ENCODE measurements around the gene COL6A2.
"Not testable (repeated sequence)": the region's sequence is repeated elsewhere in the genome, so short reads cannot be mapped to it uniquely, and the experiment has no call there.

The COL6A2 gene

DNA sequence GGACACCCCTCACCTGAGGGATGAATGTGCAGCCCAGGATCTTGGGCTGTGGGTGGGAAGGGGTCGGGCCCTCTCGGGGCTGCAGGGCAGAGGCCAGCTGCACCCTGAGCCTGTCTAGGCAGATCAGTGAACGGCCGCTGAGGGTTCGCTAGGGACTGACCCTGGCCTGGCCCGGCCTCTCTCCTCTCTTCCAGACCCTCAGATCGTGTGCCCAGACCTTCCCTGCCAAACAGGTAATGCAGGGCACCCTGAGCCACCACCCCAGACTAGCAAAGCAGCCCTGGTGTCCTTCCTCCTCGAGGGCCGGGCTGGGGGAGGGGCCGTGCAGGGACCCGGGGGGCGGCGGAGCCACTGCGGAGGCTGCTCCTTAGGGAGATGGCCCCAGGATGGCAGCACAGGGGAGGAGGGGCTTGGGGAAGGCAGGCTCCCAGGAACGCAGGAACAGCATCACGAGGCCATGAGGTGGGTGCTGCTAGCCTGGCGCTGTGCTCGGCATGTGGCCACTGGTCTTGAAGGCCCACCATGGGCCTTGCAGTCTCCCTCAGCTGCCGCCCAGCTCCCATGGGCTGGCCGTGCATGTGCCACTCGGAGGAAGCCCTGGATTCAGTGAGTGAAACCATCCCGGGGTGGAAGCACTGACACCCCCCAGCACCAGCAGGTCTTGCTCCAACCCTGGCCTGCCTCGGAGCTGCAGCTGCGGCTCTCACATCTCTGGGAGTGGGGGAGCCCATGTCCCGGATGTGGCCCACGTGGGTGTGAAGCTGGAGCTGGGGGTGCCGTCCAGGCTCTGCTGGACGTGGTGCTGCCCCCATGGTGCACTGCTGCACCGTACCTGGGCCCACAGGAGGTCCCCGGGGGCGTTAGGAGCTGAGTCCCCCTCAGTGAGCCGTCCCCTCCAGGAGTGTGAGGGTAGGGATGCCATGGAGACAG lies 28.7 kb downstream of the COL6A2 start:
- no peak for DNase-seq

DNA sequence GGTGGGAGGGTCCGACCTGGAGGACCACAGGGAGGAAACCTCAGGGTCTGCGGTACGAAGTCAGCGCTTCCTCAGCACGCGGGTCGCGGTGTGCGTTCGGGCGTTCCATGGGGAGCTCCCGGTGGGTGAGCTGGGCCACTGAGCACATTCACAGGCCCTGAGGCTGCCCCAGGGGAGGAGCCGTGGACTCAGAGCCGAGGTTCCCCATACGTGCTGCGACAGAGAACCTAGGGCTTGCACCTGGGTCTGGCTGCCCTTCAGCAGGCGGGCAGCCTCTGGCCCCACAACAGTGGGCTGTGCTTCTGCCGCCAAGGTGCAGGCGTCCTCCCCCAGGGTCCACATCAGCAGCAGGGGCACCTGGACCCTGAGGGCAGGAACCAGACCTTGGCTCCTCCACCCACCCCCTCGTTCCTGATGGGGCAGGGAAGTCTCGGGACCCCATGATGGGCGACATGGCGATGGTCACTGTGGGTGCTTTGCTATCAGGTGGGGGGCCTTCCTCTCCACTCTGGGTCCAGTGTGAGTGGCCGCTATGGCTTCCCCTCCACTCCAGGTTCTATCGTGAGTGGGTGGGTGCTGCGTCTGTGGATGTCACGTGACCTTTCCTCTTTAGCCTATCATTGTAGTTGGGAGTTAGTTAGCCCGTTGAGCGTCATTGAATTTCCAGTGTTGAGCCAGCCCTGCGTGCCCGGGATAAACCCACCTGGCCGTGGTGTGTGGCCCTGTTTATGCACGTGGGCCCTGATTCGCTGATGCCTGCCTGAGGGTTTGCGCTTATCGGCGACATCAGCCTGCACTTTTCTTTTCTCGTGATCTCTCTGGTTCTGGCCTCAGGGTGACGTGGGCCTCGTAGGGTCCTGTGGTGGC lies 29.6 kb downstream of the COL6A2 start:
- no peak for DNase-seq

DNA sequence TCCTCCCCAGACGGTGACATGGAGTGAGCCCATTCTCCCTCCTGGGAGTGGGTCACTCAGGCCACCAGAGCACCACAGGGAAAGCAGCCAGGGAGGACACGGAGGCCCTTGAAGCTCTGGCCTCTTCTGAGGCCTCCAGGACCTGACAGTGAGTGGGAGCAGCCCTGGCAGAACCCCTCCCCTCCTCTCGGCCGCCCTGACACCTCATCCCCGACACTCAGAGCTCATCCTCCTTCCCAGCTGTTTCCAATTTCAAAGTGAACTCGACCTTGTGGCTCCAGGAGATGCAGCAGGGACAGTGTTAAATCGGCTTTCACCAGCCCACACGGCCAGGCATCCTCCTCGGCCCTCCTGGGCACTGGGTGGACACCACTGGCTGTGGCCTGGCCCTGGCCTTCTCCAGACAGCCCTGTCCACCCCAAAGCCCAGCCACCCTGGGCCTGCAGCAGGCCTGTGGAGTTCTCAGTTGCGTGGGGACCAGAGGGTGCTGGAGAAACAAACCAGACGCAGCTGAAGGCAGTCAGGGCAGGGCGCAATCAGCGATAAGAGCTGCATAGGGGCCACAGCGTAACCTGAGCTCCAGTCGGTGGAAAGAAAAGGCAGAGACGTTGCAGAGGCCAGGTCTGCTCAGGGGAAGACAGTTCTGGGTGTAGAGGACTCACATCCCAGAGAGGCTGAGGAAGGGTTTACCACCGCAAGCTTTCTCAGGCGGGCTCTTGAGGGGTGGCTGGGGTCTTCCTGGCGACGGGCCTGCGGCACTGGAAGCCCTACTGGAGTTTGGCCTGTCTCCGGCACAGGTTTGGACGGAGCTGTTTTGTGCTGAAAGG lies 30.4 kb downstream of the COL6A2 start:
- DNase-seq, result peak; percentile 28

DNA sequence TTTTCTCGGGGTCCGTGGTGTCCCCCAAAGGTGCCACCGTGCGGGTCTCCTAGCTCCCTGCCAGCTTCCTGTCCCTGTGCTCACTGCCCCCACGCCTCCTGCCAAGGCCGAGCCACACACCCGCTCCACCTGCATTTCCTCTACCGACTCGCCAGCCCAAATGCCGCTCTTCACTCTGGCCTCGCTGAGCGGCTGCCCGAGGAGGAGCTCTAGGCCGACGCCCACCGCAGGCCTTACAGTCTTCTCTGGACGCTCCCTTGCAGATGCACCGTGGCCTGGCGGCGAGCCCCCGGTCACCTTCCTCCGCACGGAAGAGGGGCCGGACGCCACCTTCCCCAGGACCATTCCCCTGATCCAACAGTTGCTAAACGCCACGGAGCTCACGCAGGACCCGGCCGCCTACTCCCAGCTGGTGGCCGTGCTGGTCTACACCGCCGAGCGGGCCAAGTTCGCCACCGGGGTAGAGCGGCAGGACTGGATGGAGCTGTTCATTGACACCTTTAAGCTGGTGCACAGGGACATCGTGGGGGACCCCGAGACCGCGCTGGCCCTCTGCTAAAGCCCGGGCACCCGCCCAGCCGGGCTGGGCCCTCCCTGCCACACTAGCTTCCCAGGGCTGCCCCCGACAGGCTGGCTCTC lies 31.1 kb downstream of the COL6A2 start:
- no peak for DNase-seq

DNA sequence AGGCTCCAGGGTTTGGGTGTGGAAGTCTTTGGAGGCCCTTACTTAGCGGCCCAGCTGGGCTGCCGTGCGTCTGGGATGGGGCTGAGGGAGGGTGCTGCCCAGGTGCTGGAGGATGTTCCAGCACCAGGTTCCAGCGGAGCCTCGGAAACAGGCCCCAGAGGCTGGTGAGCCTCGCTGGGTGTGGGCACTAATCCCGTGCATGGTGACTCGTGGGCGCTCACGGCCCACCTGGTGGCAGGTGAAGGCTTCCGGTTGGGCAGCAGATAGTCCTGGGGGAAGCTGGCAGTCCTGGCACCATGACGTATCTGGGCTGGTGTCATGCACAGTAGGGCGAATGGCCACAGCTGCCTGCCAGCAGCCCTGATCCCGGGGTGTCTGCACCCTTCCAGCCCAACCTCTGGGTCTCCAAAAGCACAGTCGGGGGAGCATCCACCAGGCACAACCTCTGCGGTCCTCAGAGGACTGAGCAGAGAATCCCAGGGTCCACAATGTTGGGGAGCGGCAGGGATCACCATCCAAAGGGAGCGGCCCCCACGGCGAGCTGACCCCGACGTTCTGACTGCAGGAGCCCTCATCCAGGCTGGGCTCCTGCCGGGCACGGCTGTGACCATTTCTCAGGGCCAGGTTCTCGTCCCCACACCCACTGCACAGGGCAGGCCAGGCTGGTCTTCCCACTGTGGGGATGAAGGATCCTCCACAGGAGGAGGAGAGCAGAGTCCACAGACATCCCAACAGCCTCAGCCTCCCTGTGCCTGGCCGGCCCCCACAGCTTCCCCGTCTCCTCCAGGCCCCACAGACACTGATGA lies 32.1 kb downstream of the COL6A2 start:
- DNase-seq, result no peak

DNA sequence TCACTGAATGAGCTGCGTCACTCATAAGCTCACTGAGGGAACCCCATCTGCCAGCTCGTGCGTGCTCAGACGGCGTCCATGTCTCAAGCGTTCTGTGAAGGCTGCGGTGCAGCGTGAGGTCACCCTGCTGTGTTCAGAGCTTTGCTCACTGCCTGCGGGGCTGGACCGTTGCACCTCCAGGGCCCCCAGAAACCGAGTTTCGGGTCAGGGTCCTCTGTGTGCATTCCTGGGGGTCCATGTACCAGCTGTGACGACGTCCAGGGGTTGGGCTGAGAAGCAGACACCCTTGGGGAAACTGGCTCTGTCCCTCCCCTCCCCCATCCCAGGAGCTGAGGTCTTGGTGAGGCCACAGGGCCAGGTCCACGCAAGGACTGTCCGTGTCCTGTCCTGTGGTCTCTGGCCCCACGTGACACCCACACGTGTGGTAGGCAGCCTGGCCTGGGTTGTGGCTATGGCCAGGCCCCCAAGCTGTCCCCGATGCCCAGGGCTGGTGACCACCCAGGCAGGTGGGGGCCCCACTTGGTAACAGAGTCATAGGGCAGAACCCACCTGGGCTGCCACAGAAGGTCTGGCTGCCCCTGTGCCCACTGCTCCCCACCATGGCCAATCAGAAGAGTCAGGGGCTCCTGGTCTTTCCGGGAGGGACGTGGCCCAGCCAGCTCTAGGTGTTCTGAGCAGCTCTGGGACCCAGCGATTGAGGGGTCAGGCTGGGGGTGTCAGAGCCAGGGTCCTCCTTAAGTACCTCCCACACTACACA lies 33.1 kb downstream of the COL6A2 start:
- DNase-seq, result no peak

DNA sequence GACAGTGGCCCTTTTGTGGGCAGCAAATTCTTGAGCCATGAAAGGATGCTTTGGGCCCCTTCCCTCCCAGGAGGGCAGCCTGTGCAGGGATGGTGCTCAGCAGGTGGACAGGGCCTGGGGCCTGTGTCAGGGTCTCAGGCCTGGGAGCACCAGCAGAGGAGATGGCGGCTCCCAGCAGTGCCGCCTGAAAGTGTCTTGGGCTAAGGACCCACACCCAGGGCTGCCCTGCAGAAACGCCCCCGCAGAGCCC lies 33.6 kb downstream of the COL6A2 start:
- no peak for DNase-seq

DNA sequence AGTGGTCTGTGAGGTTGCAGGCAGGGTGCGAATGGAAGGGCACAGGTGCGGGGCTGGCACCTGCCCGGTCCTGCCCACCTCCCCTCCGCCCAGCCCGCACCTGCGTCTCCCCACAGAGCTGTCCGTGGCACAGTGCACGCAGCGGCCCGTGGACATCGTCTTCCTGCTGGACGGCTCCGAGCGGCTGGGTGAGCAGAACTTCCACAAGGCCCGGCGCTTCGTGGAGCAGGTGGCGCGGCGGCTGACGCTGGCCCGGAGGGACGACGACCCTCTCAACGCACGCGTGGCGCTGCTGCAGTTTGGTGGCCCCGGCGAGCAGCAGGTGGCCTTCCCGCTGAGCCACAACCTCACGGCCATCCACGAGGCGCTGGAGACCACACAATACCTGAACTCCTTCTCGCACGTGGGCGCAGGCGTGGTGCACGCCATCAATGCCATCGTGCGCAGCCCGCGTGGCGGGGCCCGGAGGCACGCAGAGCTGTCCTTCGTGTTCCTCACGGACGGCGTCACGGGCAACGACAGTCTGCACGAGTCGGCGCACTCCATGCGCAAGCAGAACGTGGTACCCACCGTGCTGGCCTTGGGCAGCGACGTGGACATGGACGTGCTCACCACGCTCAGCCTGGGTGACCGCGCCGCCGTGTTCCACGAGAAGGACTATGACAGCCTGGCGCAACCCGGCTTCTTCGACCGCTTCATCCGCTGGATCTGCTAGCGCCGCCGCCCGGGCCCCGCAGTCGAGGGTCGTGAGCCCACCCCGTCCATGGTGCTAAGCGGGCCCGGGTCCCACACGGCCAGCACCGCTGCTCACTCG lies 34.1 kb downstream of the COL6A2 start:
- no peak for DNase-seq

DNA sequence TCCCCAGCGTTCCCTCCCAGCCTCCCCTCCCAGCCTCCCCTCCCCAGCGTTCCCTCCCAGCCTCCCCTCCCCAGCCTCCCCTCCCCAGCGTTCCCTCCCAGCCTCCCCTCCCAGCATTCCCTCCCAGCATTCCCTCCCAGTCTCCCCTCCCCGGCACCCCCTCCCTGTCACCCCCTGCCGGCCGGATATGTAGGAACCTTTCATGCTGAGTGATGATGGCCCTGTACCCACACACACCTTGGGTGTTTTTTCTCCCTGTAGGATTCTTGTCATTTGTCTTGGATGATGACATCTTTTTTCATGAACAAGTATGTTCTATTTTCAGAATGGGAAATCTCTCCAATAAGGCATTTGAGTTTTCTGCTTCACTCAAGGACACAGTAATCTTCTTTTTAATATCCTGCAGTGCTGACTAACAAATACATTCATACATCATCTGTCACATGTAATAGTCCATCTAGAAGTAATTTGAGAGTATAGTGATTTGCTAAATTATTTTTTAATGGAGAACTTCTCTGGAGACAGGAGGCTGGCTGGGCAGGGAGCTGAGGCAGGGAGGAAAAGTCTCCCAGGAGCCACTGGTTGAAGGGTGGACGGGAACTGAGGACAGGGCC lies 38.0 kb downstream of the COL6A2 start:
- DNase-seq, result peak; percentile 45

DNA sequence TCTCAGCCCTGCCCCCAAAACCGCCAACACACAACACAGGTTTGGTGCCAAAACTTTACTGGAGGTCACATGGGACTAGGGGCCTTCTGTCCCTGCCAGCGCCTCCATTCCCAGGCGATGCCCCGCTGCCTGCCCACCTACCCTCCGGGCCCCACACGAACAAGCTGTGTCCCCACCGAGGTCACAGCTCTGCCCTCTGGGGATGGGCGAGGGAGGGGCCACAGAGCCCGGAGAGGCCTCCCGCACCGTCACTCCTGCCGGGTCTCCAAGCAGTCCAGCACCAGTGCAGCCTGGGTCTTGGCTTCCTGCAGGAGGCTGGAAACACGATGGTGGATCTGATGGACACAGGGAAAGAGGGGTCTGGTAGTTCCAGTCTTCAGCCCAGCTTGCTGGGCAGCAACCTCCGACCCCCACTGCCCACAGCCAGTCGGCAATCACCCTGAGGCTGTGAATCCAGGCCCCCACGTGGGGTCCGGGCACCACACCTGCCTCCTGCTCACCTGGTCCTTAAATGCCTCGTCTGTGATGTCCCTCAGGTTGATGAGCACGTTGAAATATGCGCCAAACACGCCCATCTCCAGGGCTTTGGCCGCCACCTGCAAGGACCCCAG lies 38.9 kb downstream of the COL6A2 start:
- no peak for DNase-seq

DNA sequence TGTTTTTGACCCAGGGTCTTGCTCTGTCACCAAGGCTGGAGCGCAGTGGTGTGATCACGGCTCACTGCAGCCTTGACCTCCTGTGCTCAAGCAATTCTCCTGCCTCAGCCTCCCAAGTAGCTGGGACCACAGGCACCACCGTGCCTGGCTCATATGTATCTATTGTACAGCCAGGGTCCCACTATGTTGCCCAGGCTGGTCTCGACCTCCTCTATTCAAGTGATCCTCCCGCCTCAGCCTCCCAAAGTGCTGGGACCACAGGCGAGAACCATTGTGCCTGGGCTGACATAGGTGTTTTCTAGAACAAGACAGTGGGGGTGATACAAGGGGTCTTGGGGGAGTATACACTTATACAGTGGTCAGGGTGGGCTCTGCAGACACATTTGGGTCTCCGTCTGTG lies 40.0 kb downstream of the COL6A2 start:
- no peak for DNase-seq

DNA sequence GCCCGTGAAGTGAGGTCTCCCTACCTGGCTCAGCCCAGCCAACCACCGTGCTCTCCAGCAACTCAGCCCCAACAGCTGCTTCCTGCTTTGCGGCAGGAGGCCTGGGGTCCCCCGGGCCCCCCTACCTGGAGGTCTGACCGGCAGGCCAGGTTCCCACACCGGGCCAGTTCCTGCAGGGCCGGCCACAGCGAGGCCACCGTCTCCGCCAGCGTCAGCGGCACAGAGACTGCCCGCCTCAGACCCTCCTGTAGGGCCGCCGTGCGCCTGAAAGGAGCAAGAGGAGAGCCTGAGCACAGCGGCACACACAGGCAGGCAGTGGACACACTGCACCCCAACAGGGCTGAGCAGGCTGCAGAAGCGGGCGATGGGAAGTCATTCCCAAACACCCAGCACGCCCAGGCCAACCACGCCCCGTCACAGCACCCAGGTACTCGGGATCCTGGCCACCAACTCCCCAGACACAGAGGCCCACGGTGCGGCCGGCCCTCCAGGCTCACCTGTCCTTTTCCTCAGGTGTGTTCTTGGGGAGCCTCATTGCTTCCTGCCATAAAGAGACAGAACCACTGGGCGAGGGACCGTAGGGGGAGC lies 40.6 kb downstream of the COL6A2 start:
- no peak for DNase-seq

DNA sequence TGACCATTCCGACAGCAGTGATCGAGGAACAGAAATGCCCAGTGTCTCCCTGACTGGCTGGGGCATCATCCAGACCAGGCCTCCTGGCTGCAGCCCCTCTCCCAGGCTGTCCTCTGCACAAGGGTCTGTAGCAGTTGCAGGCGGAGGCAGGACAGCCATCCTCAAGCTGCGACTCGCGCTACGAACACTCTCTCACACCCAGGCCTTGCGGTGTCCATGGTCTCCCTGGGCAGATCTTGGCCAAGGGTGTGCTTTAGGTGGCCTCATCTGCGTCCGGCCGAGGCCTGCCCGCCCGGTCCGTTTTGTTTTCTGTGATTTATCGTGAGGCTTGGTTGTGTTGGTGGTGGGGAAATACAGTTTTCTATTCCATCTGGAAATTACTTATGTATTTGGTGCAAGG lies 41.8 kb downstream of the COL6A2 start:
- DNase-seq, result no peak

DNA sequence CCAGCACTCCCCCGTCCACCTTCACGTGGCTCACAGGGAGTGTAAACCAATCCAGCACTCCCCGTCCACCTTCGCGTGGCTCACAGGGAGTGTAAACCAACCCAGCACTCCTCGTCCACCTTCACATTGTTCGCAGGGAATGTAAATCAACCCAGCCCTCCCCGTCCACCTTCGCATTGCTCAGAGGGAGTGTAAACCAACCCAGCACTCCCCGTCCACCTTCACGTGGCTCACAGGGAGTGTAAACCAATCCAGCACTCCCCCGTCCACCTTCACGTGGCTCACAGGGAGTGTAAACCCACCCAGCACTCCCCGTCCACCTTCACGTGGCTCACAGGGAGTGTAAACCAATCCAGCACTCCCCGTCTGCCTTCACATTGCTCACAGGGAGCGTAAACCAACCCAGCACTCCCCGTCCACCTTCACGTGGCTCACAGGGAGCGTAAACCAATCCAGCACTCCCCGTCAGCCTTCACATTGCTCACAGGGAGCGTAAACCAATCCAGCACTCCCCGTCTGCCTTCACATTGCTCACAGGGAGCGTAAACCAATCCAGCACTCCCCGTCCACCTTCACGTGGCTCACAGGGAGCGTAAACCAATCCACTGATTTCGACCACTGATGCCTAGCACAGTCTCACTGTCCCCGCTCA lies 42.6 kb downstream of the COL6A2 start:
- DNase-seq, result not testable (repeated sequence)

DNA sequence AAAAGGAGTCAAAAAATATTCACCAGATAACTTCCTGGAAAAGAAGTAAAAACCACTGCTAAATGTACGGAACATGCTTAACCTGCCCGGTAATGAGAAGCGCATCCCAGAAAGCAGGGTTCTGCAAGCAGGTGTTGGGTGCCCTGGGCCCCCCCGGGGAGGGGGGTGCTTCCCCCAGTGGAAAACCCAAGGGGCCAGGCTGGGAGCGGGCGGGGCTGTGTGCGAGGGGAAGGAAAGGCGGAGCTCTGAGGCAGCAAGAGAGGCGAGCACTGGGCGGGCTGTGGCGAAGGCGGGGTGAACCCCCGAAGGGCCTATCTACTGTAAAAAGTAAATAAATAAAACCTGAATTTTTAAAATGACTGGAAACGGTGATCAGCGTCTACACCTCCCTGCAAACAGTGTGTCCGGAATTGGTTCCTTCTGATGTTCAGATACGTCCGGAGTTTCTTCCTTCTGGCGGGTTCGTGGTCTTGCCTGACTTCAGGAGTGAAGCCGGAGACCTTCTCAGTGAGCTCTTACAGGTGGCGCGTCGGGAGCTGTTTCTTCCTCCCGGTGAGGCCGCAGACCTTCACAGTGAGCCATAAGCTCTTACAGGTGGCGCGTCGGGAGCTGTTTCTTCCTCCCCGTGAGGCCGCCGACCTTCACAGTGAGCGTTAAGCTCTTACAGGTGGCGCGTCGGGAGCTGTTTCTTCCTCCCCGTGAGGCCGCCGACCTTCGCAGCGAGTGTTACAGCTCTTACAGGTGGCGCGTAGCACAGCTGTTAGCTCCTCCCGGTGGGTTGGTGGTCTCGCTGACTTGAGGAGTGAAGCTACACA lies 44.1 kb downstream of the COL6A2 start:
- no peak for DNase-seq

DNA sequence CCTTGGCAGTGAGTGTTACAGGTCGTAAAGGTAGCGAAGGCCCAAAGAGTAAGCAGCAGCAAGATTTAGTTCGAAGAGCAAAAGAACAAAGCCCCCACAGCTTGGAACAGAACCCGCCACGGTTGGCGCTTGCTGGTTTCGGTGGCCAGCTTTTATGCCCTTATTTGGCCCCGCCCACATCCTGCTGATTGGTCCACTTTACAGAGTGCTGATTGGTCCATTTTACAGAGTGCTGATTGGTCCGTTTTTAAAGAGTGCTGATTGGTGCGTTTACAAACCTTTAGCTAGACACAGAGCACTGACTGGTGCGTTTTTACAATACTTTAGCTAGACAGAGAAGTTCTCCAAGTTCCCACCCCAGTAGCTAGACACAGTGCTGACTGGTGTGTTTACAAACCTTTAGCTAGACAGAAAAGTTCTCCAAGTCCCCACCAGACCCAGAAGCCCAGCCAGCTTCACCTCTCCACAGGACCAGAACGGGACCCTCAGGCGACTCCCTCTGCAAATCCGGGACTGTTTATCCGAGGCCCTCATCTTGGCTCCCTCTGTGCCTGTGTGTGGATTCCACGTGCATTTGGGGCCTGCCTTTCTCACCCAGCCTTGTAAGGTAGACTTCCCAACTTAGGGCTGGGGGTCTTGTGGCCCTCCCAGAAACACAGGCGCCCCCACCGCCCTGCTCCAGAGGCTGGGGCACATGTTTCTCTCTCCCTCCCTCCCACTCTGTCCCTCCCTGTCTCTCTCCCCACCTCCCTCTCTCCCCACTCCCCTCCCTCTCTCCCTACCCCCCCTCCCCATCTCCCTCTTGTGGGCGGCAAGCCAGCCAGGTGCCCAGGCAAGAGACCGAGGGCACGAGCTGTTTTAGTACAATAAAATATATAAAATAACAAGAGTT lies 44.9 kb downstream of the COL6A2 start:
- DNase-seq, result no peak

Measured in fibroblast of upper back skin (primary cell).